Measurements from ENCODE around the gene AIP. TPM values are rescaled to one million over a fixed set of nuclear protein-coding genes. Genes with fewer than 3 reads are reported as not detected.

Gene AIP
- polyA plus RNA-seq (2011; rRNA removed) (55.3 and 75.7 TPM in 2 replicates), polyA minus RNA-seq (2011; rRNA and poly(A)+ RNA removed) (40.0 and 51.4 TPM in 2 replicates)

DNA sequence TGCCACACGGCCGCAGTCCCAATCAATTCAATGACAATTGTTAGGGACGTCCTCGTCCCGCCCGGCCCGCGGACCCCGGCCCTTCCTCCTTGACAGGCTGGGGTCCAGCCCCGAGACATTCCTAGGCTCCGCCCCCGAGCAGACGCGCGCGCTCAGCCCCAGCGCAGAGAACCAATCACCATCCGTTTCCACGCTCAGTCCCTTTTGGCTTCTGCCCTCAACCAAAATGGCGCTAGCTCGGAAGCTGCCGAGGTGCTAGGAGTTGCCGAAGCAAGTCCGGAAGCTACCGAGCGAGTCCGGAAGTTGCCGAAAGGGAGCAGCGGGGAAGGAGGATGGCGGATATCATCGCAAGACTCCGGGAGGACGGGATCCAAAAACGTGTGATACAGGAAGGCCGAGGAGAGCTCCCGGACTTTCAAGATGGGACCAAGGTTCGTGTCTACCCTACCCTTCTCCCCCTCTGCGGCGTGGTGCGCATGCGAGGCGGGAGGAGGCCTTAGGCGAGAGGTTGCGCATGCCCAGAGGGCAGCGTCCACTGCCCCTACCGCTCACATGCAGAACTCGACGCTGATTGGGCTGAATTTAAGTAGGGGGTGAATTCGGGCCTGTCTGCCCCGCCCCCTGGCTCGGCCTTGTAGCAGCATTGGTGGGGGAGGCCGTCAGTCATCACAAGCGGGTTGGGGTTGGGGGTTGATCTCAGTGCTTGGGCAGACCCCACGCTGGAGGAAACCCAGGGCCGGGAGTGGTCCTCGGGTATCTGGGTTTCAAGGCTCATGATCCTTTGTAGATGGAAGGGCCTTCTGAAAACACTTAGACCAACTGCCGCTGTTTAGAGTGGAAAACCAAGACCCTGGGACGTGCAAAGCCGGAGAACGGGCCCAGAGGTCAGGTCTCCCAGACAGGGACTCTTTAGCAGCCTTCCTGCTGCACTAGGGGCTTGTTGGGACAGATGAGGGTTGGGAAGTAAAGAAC lies at the start of gene AIP:
Gene AIP (plus strand): TSS at position 200 of the 972 bp plus-strand sequence. CDS start 133 bp downstream, at position 333.
- Histone ChIP-seq H3K9me3 (ENCODE audit: control insufficient read depth, insufficient read depth, low read length) (peaks cover 6% of the 10 kb centered on the region), H3K27ac (ENCODE audit: low read depth, low read length) (peak within 1 kb of the TSS; percentile 70), H3K4me3 (ENCODE audit: low read depth, low read length) (peak within 1 kb of the TSS; percentile 78), H3K27me3 (ENCODE audit: control insufficient read depth, insufficient read depth, low read length) (no peaks in the 10 kb centered on the region)
- POLR2A ChIA-PET = interaction anchor here (0.5 to 1.0 kb wide), 8 partner anchors 8 to 110 kb away, joined by 3 to 5 read pairs (median 3); partner anchors contain the start of genes CLCF1 and RPS6KB2
- TF ChIP-seq CTCF (IDR thresholded peaks at IDR 0.05; ENCODE audit: low read depth, low read length) = peak; percentile 29; the same call in 1 of the 2 replicates
- CTCF ChIA-PET = interaction anchor here (1.2 kb wide), 1 partner anchor 81 kb away, joined by 8 read pairs; the partner anchor contains the start of gene PPP1CA
- DNase-seq (ENCODE audit: low read depth, low spot score) = peak; percentile 94

- Histone ChIP-seq H3K9me3 (ENCODE audit: control insufficient read depth, insufficient read depth, low read length) (no peaks in the 10 kb centered on the region), H3K4me3 (ENCODE audit: low read depth, low read length) (no peak overlapping the region), H3K27me3 (ENCODE audit: control insufficient read depth, insufficient read depth, low read length) (no peaks in the 10 kb centered on the region), H3K27ac (ENCODE audit: low read depth, low read length) (no peak overlapping the region)
- TF ChIP-seq CTCF (IDR thresholded peaks at IDR 0.05; ENCODE audit: low read depth, low read length) = no peak
- ChIA-PET CTCF (interaction anchor here (0.5 kb wide), 1 partner anchor 77 kb away, joined by 4 read pairs; no protein-coding TSS in a partner anchor), POLR2A (no interaction called here)
- no peak for DNase-seq (ENCODE audit: low read depth, low spot score)
These were observed 49.1 kb upstream of the AIP start for GRCh38 chr11:67433536-67434394.

DNA sequence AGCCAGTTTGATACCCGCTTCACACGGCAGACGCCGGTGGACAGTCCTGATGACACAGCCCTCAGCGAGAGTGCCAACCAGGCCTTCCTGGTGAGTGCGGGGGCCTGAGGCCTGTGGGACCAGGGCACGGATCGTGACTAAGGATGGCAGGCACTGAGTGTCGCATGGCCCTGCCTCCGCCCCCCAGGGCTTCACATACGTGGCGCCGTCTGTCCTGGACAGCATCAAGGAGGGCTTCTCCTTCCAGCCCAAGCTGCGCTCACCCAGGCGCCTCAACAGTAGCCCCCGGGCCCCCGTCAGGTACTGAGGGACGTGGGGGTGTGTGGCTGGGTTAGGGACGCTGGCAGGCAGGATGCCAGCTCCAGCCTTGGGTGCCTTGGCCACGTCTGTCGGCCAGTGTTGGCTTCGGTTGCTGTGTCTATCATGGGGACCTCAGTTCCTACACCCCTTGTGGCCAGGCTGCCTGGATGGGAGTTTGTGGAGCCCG lies 48.4 kb upstream of the AIP start:
- H3K27ac ChIP-seq (ENCODE audit: low read depth, low read length) = no peak overlapping the region
- ChIA-PET POLR2A (no interaction called here), CTCF (no interaction called here)
- DNase-seq (ENCODE audit: low read depth, low spot score) = no peak
- no peak for TF ChIP-seq CTCF (IDR thresholded peaks at IDR 0.05; ENCODE audit: low read depth, low read length)
- no peaks in the 10 kb centered on the region for H3K9me3 ChIP-seq (ENCODE audit: control insufficient read depth, insufficient read depth, low read length)
- no peaks in the 10 kb centered on the region for H3K27me3 ChIP-seq (ENCODE audit: control insufficient read depth, insufficient read depth, low read length)
- no peak overlapping the region for H3K4me3 ChIP-seq (ENCODE audit: low read depth, low read length)

DNA sequence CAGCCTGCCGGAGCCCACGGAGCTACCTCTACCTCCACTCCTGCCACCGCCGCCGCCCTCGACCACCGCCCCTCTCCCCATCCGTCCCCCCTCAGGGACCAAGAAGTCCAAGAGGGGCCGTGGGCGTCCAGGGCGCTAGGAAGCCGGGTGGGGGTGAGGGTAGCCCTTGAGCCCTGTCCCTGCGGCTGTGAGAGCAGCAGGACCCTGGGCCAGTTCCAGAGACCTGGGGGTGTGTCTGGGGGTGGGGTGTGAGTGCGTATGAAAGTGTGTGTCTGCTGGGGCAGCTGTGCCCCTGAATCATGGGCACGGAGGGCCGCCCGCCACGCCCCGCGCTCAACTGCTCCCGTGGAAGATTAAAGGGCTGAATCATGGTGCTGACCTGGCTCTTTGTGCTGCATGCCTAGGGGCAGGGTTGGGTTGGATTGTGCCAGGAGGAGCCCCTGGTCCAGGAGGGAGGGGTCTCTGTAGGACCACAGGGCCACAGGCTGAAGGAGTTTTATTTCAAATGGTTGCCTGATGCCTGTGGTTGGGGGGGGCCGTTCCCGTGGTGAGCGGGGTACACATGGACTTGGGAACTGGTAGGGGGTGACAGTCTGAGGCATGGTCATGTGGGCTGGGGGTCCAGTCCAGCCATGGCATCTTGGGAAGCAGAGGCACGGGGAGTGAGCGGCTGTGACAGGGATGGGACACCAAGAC lies 47.6 kb upstream of the AIP start:
- POLR2A ChIA-PET = no interaction called here
- DNase-seq (ENCODE audit: low read depth, low spot score) = no peak
- no peak for TF ChIP-seq CTCF (IDR thresholded peaks at IDR 0.05; ENCODE audit: low read depth, low read length)
- Histone ChIP-seq H3K9me3 (ENCODE audit: control insufficient read depth, insufficient read depth, low read length) (no peaks in the 10 kb centered on the region), H3K27me3 (ENCODE audit: control insufficient read depth, insufficient read depth, low read length) (no peaks in the 10 kb centered on the region), H3K4me3 (ENCODE audit: low read depth, low read length) (no peak overlapping the region), H3K27ac (ENCODE audit: low read depth, low read length) (peak overlapping the region; percentile 21)
- CTCF ChIA-PET = interaction anchor here (1.8 kb wide), 1 partner anchor 84 kb away, joined by 4 read pairs; no protein-coding TSS in a partner anchor
